ENCODE measurements around the gene RTEL1.

- no peak for TF ChIP-seq CTCF (IDR thresholded peaks at IDR 0.05)
- no peak for TF ChIP-seq POLR2A (IDR thresholded peaks at IDR 0.05)
These were observed 18.0 kb upstream of the RTEL1 start for GRCh38 chr20:63640086-63640485.

Measured in gastroesophageal sphincter (tissue), 3 donors.